GM18909 (cell line): Measurements from ENCODE around the gene KRT73.

Source experiments
- ATAC-seq: cut with Tn5 transposase; IDR thresholded peaks from one replicate; pipeline ENCODE4 v1.9.1; 2021; ENCODE audit warnings: mild to moderate bottlenecking; ENCODE audit not compliant: unreplicated experiment, poor library complexity

The KRT73 gene

GRCh38 chr12:52646613-52647012, 28.3 kb upstream of the KRT73 start:
- ATAC-seq: no peak

GRCh38 chr12:52645982-52646381, 27.6 kb upstream of the KRT73 start:
- ATAC-seq: no peak

GRCh38 chr12:52645120-52645761, 26.9 kb upstream of the KRT73 start:
- no peak for ATAC-seq

- no peak for ATAC-seq
Measured at GRCh38 chr12:52644078-52644415, 25.7 kb upstream of the KRT73 start.

GRCh38 chr12:52643233-52644077, 25.1 kb upstream of the KRT73 start:
- ATAC-seq: no peak

- no peak for ATAC-seq
Measured at GRCh38 chr12:52641468-52641867, 23.1 kb upstream of the KRT73 start.

GRCh38 chr12:52637299-52637698, 18.9 kb upstream of the KRT73 start:
- no peak for ATAC-seq

GRCh38 chr12:52636592-52637258, 18.4 kb upstream of the KRT73 start:
- ATAC-seq: no peak

- no peak for ATAC-seq
Measured at GRCh38 chr12:52636189-52636588, 17.8 kb upstream of the KRT73 start.

- no peak for ATAC-seq
Measured at GRCh38 chr12:52634266-52635056, 16.1 kb upstream of the KRT73 start.

GRCh38 chr12:52633383-52633782, 15.0 kb upstream of the KRT73 start:
- no peak for ATAC-seq

GRCh38 chr12:52632656-52633055, 14.3 kb upstream of the KRT73 start:
- no peak for ATAC-seq

GRCh38 chr12:52631676-52632459, 13.5 kb upstream of the KRT73 start:
- no peak for ATAC-seq

GRCh38 chr12:52631264-52631663, 12.9 kb upstream of the KRT73 start:
- ATAC-seq: no peak

- ATAC-seq: no peak
Measured at GRCh38 chr12:52630599-52631200, 12.3 kb upstream of the KRT73 start.

- no peak for ATAC-seq
Measured at GRCh38 chr12:52630008-52630500, 11.7 kb upstream of the KRT73 start.

- no peak for ATAC-seq
Measured at GRCh38 chr12:52629281-52630007, 11.1 kb upstream of the KRT73 start.

GRCh38 chr12:52628841-52629240, 10.5 kb upstream of the KRT73 start:
- ATAC-seq: no peak

GRCh38 chr12:52628111-52628507, 9.8 kb upstream of the KRT73 start:
- no peak for ATAC-seq
